ENCODE data around the gene ARFGEF3.

Gene ARFGEF3

DNA sequence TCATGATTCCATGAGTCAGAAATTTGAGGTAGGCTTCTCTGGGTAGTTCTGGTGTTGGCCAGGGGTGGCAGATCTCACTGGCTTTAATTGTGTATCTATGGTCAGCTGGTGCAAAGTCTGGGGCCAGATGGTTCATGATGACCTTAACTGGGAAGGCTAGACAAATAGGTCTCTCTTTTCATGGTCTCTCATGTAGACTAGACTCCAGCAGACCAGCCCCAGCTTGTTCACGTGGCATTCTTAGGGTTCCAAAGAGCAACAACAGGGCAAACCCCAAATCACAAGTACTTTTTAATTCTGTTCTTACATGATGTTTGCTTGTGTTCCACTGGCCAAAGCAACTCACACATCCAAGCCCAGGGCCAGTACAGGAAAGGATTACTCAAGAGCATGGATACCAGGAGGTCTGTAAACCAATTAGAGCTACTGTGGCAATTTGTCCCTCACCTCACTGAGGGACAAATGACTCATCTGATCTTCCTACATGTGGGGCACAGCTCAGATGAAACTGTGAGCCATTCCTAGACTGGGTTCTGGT lies 136.1 kb downstream of the ARFGEF3 start:
- no peak for DNase-seq (ENCODE audit: low read depth in 2 of 2, low spot score in 1 of 2)

- DNase-seq (ENCODE audit: low read depth in 2 of 2, low spot score in 1 of 2): no peak
Observed at GRCh38 chr6:138300469-138300868, 138.7 kb downstream of the ARFGEF3 start.

- no peak for DNase-seq (ENCODE audit: low read depth in 2 of 2, low spot score in 1 of 2)
Observed at GRCh38 chr6:138302554-138302953, 140.8 kb downstream of the ARFGEF3 start.

DNA sequence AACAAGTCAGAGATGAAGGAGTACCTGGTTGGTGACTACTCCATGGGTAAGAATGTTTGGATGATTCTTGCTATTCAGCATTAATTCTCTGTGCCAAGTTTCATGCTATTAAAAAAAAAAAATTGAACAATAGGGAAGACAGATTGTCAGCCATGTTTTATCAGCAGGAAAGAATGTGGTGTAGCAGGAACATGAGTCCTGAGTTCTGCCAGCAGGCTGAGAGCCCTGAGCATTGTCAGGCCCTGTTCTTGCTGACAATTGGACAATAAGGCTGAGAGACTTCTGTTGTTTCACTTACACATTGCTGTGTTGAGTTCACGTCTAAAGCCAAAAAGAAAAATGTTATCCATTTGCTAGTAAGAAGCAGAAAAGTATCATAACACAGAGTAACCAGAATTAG lies 145.6 kb downstream of the ARFGEF3 start:
- no peak for DNase-seq (ENCODE audit: low read depth in 2 of 2, low spot score in 1 of 2)

- DNase-seq (ENCODE audit: low read depth in 2 of 2, low spot score in 1 of 2): no peak
Observed at GRCh38 chr6:138307816-138308730, 146.3 kb downstream of the ARFGEF3 start.

DNA sequence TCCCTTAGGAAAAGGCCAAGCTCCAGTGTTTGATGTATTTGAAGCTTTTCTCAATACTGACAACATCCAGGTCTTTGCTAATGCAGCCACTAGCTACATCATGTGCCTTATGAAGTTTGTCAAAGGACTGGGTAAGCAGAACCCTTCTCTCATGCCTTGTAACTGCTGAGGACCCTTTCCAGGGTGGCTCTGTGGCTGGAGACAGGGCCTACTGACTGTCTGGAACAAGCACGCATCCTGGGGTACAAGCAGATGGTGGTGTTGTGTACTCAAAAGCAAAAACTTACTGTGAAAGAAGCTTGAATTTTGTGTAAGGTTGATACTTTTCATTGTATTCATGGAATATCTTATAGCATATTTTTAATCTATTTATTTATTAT lies 147.0 kb downstream of the ARFGEF3 start:
- DNase-seq (ENCODE audit: low read depth in 2 of 2, low spot score in 1 of 2): no peak

DNA sequence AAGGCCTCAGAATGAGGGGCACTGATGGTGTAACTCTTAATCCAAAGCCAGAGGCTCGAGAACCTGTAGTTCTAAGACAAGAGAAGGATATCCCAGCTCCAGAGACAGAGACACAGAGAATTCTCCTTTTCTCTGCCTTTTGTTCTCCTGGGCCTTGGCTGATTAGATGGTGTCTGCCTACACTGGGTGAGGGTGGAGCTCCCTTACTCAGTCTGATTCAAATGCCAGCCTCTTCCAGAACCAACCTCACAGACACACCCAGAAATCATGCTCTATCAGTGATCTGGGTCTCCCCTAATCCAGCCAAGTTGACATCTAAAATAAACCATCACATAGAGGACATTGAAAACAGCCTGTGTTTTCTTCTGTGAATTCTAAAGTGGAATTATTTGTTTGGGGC lies 148.0 kb downstream of the ARFGEF3 start:
- DNase-seq (ENCODE audit: low read depth in 2 of 2, low spot score in 1 of 2): no peak

- no peak for DNase-seq (ENCODE audit: low read depth in 2 of 2, low spot score in 1 of 2)
Observed at GRCh38 chr6:138310294-138310693, 148.6 kb downstream of the ARFGEF3 start.

DNA sequence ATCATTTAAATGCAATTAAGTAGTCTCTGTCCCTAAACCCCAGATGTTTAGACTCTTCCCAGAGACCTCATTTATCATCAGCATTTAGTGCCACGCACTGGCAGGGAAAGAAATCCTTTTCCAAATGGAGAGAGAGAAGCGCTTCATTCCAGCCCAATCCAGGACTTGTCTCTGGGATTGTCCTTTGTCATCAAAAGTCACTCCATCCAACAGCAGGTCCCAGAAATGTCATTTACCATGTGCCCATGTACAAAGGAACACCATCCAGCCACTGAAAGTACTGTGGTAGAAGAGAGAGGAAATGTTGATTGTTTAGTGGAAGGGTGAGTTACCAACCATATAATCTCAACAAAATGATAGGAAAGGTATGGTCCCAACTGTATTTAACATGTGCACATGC lies 149.1 kb downstream of the ARFGEF3 start:
- no peak for DNase-seq (ENCODE audit: low read depth in 2 of 2, low spot score in 1 of 2)

GRCh38 chr6:138311268-138311667 lies 149.5 kb downstream of the ARFGEF3 start:
- no peak for DNase-seq (ENCODE audit: low read depth in 2 of 2, low spot score in 1 of 2)

DNA sequence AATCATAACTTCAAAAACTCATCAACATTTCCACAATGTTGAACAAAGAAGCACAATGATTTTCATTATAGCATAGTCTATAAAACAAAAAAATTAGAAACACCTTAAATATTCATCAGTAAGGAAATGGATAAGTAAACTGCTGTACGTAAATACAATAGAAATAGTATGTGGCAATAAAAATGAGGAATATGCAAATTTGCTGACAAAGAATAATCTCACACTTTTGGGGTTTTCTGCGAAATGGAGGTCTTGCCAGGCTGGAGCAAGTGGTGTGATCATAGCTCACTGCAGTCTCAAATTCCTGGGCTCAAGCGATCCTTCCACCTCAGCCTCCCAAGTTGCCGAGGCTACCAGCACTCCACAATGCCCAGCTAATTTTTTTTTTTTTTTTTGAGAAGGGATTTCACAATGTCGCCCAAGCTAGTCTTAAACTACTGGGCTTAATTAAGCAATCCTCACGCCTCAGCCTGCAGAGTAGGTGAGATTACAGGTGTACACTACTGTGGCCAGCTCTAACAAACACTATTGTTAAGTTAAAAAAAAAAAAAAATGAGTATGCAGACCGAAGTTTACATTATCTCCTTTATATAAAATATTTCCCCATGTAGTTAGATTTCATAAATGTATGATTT lies 157.1 kb downstream of the ARFGEF3 start:
- DNase-seq (ENCODE audit: low read depth in 2 of 2, low spot score in 1 of 2): no peak

- no peak for DNase-seq (ENCODE audit: low read depth in 2 of 2, low spot score in 1 of 2)
Observed at GRCh38 chr6:138321934-138322333, 160.2 kb downstream of the ARFGEF3 start.

GRCh38 chr6:138323821-138324220 lies 162.1 kb downstream of the ARFGEF3 start:
- DNase-seq (ENCODE audit: low read depth in 2 of 2, low spot score in 1 of 2): no peak

DNA sequence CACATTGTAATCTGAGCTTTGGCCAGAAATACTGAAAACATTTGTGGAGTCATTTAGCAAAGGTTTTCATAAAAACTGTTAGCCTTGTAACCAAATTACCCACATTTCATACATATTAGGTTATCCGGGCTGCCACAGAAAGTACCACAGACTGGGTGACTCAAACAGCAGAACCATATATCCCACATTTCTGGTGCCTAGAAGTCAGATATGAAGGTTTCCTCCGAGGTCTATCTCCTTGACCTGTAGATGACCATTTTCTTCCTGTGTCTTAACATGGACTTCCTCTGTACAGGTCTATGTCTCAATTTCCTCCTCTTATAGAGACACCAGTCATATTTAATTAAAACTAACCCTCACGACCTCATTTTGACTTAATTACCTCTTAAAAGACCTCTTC lies 166.5 kb downstream of the ARFGEF3 start:
- no peak for DNase-seq (ENCODE audit: low read depth in 2 of 2, low spot score in 1 of 2)

DNA sequence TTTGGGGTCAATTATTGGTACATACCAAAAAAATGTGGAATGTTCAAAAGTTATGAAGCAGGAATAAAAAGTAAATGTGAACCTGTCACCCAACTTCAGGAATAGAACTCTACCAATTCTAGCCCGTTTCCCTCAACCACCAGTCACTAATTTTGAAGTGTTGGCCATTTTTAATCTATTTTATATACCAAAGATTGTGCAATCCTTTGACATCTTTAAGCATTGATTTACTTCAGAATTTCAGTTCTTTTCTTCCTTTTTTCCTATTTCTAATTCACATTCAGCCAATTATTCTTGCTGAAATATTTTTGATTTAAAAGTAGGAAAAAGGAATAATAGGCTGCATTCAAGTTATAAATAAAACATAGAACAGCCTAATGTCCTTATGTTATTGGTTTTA lies 169.0 kb downstream of the ARFGEF3 start:
- no peak for DNase-seq (ENCODE audit: low read depth in 2 of 2, low spot score in 1 of 2)

GRCh38 chr6:138331444-138331843 lies 169.7 kb downstream of the ARFGEF3 start:
- DNase-seq (ENCODE audit: low read depth in 2 of 2, low spot score in 1 of 2): no peak

- no peak for DNase-seq (ENCODE audit: low read depth in 2 of 2, low spot score in 1 of 2)
Observed at GRCh38 chr6:138331984-138332383, 170.2 kb downstream of the ARFGEF3 start.

GRCh38 chr6:138334000-138334399 lies 172.3 kb downstream of the ARFGEF3 start:
- no peak for DNase-seq (ENCODE audit: low read depth in 2 of 2, low spot score in 1 of 2)

- DNase-seq (ENCODE audit: low read depth in 2 of 2, low spot score in 1 of 2): no peak
Observed at GRCh38 chr6:138334963-138335362, 173.2 kb downstream of the ARFGEF3 start.

- DNase-seq (ENCODE audit: low read depth in 2 of 2, low spot score in 1 of 2): no peak
Observed at GRCh38 chr6:138336221-138336620, 174.5 kb downstream of the ARFGEF3 start.

- no peak for DNase-seq (ENCODE audit: low read depth in 2 of 2, low spot score in 1 of 2)
Observed at GRCh38 chr6:138337076-138337475, 175.3 kb downstream of the ARFGEF3 start.

- DNase-seq (ENCODE audit: low read depth in 2 of 2, low spot score in 1 of 2): no peak
Observed at GRCh38 chr6:138339024-138339423, 177.3 kb downstream of the ARFGEF3 start.
